ENCODE data around the gene SPIN2B. TPM values are rescaled to one million over a fixed set of nuclear protein-coding genes. Genes with fewer than 3 reads are reported as not detected.
"Not testable (repeated sequence)": the region's sequence is repeated elsewhere in the genome, so short reads cannot be mapped to it uniquely, and the experiment has no call there.

The SPIN2B gene
- polyA plus RNA-seq (ENCODE audit: insufficient read length), result 11.1 TPM

DNA sequence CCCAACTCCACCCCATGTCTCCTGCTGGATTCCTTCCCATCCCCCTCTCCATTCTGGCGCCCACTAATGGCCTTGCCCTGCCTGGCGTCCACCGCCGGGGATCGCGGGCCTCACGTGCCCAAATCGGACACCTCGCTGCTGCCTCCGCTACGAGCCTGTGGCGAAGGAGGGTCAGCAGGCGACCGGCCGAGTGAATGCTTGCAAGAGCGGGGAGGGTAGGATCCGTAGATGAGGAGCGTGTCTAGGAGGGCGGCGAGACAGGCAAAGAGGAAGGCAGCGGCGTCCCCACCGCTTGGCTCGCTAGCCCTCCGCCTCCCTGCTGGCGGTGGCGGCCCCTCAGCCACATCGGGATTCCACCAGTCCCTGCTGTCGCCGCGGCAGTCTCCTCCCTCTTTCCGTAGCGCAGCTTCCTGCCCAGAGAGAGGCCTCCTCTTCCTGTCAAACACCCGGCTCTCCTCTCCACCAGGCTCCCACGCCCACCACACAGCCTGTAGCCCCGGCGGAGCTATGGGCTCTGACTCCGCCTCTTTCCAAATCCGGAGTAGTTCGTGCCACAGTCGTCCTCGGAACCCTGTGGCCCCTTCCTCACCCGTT is at the start of gene SPIN2B:
SPIN2B (minus strand) TSS at position 387 of the 594 bp plus-strand sequence.
- DNase-seq (ENCODE audit: low read depth), result peak; percentile 51

DNA sequence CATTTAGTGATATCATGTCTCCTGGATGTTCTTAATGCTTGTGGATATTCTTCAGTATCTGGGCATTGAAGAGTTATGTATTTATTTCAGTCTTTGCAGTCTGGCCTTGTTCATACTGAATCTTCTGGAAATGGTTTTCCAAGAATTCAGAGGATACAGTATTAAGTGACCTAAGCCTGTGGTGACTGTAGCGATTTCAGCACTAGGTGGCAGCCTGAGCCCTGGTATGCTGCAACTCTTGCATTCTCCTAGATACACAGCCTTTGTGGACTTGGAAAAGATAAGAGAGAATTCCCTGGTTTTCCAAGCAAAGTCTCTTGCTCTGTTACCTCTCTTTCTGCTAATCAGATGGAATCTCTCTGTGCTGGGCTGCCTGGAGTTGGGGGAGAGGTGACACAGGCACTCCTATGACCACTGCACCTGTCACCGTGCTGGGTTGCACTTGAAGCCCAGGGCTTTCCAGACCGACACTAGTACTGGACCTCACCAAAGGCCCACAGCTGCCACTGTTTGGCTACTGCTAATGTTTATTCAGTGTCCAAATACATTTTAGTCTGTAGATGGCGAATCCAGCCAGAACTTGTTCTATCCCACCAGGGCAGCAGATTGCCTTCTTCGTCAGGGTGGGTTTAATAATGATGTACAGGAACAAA is 35.2 kb upstream of the SPIN2B start:
- DNase-seq (ENCODE audit: low read depth), result no peak

DNA sequence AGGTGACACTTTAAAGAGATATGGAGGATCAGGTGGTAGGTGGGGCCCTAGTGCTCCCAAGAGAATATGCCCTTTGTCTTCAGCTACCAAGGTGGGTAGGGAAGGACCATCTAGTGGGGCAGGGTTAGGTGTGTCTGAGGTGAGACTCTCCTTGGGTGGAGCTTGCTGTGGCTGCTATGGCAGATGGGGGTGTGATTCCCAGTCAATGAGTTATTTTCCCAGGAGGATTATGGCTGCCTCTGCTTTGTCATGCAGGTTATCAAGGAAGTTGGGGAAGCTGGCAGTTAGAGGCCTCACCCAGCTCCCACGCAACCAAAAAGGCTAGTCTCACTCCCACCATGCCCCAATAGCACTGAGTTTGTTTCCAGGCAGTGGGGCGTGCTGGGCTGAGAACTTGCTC is 33.8 kb upstream of the SPIN2B start:
- DNase-seq (ENCODE audit: low read depth), result no peak

- DNase-seq (ENCODE audit: low read depth), result not testable (repeated sequence)
These were observed 30.9 kb upstream of the SPIN2B start for GRCh38 chrX:57152222-57152621.

- no peak for DNase-seq (ENCODE audit: low read depth)
These were observed 17.3 kb upstream of the SPIN2B start for GRCh38 chrX:57138674-57139073.

- DNase-seq (ENCODE audit: low read depth), result no peak
These were observed 16.2 kb upstream of the SPIN2B start for GRCh38 chrX:57137501-57137900.

GRCh38 chrX:57137073-57137472 is 15.7 kb upstream of the SPIN2B start, which contains the start of gene SPIN2A:
Gene SPIN2A, minus strand, starts transcription at chrX:57137397. Its CDS starts 800 bp downstream, at chrX:57136597.
- not testable (repeated sequence) for DNase-seq (ENCODE audit: low read depth)

- not testable (repeated sequence) for DNase-seq (ENCODE audit: low read depth)
These were observed 15.2 kb upstream of the SPIN2B start for GRCh38 chrX:57136589-57136988.

- no peak for DNase-seq (ENCODE audit: low read depth)
These were observed 13.9 kb upstream of the SPIN2B start for GRCh38 chrX:57135287-57135686.

GRCh38 chrX:57134702-57135101 is 13.4 kb upstream of the SPIN2B start:
- DNase-seq (ENCODE audit: low read depth), result no peak

- DNase-seq (ENCODE audit: low read depth), result no peak
These were observed 12.4 kb upstream of the SPIN2B start for GRCh38 chrX:57133706-57134105.

DNA sequence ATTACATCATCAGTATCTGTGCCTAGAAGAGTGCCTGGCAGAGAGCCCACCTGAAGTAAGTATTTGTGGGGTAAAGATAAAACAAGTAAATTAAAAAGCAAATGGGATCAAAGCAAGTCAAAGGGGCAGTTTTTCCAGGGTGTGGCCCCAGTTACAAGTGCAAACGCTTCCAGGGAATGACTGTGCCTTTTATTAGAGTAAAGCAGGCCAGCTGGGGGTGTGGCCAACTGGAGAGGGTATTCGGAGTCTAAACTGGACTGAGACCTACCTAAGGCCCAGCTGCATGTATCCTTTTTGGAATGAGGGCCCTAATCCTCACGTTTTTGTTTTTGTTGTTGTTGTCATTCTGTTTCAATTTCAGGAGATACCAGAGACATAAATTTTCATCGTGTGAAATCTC is 11.9 kb upstream of the SPIN2B start:
- not testable (repeated sequence) for DNase-seq (ENCODE audit: low read depth)

DNA sequence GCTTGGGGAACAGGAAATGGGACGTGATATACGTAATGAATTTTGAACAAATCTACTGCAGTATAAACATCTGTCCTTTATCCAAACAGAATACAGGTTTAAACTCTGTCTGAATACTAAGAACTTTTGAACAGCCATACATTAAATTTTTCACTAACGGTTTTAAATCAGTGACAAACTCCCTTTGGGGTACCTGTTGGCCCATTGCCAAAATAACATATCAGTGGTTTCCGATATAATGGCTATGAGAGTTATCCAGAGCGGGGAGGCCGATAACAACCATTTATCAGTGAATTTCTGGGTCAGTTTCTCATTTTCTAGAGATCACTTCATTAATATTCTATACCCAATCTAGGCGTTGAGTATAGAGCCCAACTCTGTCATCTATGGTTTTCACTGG is 10.7 kb upstream of the SPIN2B start:
- DNase-seq (ENCODE audit: low read depth), result no peak

GRCh38 chrX:57121816-57122215 is 468 bp upstream of the SPIN2B start:
- no peak for DNase-seq (ENCODE audit: low read depth)

DNA sequence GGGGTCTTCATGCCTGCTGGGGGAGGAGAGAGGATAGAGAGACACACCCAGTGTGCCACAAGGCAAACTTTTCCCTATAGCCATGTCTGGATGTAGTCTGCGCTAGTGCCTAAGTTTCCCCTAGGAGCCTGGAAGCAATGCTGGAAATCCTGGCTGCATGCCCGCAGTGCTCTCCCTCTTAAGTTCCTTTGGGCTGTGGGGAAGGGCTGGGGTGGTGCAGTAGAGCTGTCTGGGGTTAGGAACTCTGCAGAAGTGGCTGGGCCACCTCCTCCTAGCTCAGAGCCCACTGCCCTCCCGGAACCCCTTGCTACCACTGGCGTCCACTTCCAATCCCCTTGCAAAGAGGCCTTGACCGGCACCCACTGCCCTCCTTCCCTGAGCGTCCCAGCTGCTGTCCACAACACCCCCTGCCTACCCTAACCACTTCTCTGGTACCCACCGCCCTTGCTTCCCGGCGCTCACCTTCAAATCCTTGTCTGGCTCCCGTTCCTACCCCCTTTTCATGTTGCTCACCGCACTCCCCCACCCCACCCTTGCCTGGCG is 658 bp downstream of the SPIN2B start:
- not testable (repeated sequence) for DNase-seq (ENCODE audit: low read depth)

GRCh38 chrX:57119416-57119815 is 1.9 kb downstream of the SPIN2B start:
- no peak for DNase-seq (ENCODE audit: low read depth)

GRCh38 chrX:57117566-57117965 is 3.8 kb downstream of the SPIN2B start:
- not testable (repeated sequence) for DNase-seq (ENCODE audit: low read depth)

DNA sequence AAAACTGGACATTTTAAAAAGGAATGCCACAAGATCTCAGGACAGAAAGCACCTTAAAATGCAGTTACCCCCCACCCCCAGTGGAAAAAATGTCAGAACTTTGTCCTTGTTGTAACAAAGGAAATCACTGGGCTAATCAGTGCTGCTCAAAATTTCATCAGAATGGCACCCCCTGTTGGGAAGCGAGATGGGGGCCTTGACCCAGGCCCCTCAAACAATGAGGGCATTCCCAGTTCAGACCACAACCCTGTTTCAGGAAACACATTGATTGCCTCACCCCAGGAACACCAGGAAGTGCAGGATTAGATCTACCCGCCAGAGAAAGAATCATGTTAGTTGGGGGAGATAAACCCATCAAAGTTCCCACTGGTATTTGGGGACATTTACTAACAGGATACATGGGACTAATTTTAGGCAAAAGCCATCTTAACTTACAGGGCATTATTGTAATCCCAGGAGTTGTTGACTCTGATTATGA is 16.4 kb downstream of the SPIN2B start:
- DNase-seq (ENCODE audit: low read depth), result no peak

DNA sequence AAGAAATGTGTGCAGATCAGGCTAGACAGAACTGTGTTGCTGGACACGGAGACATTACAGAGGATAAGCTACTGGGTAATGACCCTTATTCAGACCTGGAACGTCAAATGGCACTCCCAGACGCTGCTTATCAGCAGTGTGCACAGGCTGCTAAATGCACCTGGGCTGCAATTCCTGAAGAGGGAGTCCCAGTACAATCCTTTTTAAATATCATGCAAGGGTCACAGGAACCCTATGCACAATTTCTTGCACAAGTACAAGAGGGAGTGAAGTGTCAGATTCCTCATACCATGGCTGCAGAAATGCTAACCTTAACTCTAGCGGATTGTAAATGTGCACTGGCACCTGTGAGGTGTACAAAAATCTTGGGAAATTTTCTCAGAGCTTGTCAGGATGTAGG is 16.9 kb downstream of the SPIN2B start:
- DNase-seq (ENCODE audit: low read depth), result no peak

DNA sequence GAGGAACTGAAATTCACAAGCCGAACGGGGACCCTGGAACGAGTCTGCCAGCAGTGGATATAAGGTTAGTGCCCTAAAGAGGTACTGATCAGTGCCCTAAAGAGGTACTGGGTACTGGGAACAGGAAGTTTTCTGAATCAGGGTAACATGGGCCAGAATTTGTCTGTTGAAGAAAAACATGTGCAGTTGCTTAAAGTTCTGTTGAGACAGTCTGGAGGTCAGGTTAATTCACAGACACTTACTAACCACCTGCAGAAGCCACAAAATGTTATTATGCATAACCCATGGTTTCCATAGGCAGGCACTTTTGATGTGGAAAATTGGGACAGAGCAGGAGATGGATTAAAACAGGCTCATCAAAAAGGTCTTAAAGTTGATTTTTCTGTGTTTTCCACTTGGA is 17.9 kb downstream of the SPIN2B start:
- no peak for DNase-seq (ENCODE audit: low read depth)

DNA sequence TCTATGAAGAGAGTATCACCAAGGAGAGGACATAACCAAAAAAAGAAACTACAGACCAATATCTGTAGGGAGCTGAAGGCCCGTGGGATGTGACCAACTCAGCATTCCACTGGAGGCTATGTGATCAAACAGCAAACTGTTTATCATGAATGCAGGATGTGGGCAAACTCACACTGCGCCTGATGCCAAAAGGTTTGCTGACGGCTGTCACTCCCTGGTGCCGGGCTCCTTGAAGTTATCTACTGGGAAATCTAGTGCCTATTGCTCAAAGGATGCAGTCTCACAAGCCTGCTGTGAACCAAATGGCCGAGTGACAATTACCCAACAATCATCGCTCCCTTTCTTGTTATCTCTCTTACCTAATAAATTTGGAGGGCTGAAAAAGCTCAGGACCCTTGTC is 18.4 kb downstream of the SPIN2B start:
- not testable (repeated sequence) for DNase-seq (ENCODE audit: low read depth)

GRCh38 chrX:57083143-57083542 is 38.2 kb downstream of the SPIN2B start:
- DNase-seq (ENCODE audit: low read depth), result no peak

- DNase-seq (ENCODE audit: low read depth), result no peak
These were observed 46.9 kb downstream of the SPIN2B start for GRCh38 chrX:57074458-57074857.
